BJ (cell line): ENCODE results near the gene ANKRD1. TPM values are rescaled to one million over a fixed set of nuclear protein-coding genes. Genes with fewer than 3 reads are reported as not detected.
A peak's percentile ranks its signal among the peaks of the same experiment; 100 is the strongest.

Experiments
- CTCF ChIA-PET: fragments of 350-600 bp; formaldehyde crosslinking; extraction: SDS; loops from one replicate; lab custom pipeline; 2021; ENCODE audit warnings: antibody characterized with exemption, inconsistent platforms; lab: Yijun Ruan, JAX
- POLR2A ChIA-PET: fragments of 300-600 bp; sonication (Branson Sonifier 250); formaldehyde crosslinking; extraction: SDS; loops from one replicate; lab custom pipeline; 2021; ENCODE audit warnings: antibody characterized with exemption; lab: Charles Lee
- DNase-seq: peaks from one replicate; pipeline ENCODE4 v3.0.0-alpha.2; 2011; ENCODE audit warnings: low read depth
- H3K27me3 ChIP-seq: 2 replicates; pipeline ENCODE4 v1.6.0; 2011; ENCODE audit warnings: low read length; ENCODE audit not compliant: control insufficient read depth, insufficient read depth
- H3K36me3 ChIP-seq: 2 replicates; pipeline ENCODE4 v1.5.1; 2011; ENCODE audit warnings: low read length; ENCODE audit not compliant: control insufficient read depth, insufficient read depth
- H3K4me3 ChIP-seq: 2 replicates; pipeline ENCODE4 v1.5.1; 2011; ENCODE audit warnings: low read depth, mild to moderate bottlenecking, control low read depth, low read length
- CTCF ChIP-seq: IDR thresholded peaks from 2 replicates; pipeline ENCODE4 v1.5.1; 2011; ENCODE audit warnings: low read depth, mild to moderate bottlenecking, control low read depth, inconsistent platforms, low read length, moderate library complexity; ENCODE audit not compliant: insufficient read depth
- polyA plus RNA-seq: library from polyadenylated mRNA; depleted of rRNA; stranded (reverse); fragments of >200 nt; gene quantifications from 2 replicates; pipeline ENCODE4 v1.2.3, GENCODE V29; 2011

Gene ANKRD1
- polyA plus RNA-seq, 1 experiment = 2.2 TPM

- POLR2A ChIA-PET = no interaction called here
- H3K27me3 ChIP-seq = no peaks in the 10 kb centered on the region
- H3K4me3 ChIP-seq = no peak overlapping the region
- CTCF ChIA-PET = interaction anchor here (1.1 to 2.1 kb wide), 2 partner anchors 11 to 24 kb away, joined by 3 to 5 read pairs; no protein-coding TSS in a partner anchor
- H3K36me3 ChIP-seq = no peaks in the 10 kb centered on the region
- DNase-seq = no peak
- no peak for TF ChIP-seq CTCF
These were observed 15.4 kb upstream of the ANKRD1 start for GRCh38 chr10:90936276-90936659.

GRCh38 chr10:90935581-90936275, 14.8 kb upstream of the ANKRD1 start:
- no peak for TF ChIP-seq CTCF
- no peak for DNase-seq
- CTCF ChIA-PET = interaction anchor here (1.1 to 2.1 kb wide), 2 partner anchors 12 to 24 kb away, joined by 3 to 5 read pairs; no protein-coding TSS in a partner anchor
- Histone ChIP-seq H3K27me3 (no peaks in the 10 kb centered on the region), H3K36me3 (no peaks in the 10 kb centered on the region), H3K4me3 (no peak overlapping the region)
- POLR2A ChIA-PET = no interaction called here

GRCh38 chr10:90930971-90931871, 10.3 kb upstream of the ANKRD1 start:
- H3K36me3 ChIP-seq = no peaks in the 10 kb centered on the region
- CTCF ChIA-PET = interaction anchor here (1.0 to 3.3 kb wide), 3 partner anchors 20 to 75 kb away, joined by 3 to 13 read pairs (median 8); no protein-coding TSS in a partner anchor
- DNase-seq = peak; percentile 88
- POLR2A ChIA-PET = no interaction called here
- no peak overlapping the region for H3K4me3 ChIP-seq
- no peak for TF ChIP-seq CTCF
- H3K27me3 ChIP-seq = no peaks in the 10 kb centered on the region

- Histone ChIP-seq H3K27me3 (no peaks in the 10 kb centered on the region), H3K36me3 (no peaks in the 10 kb centered on the region), H3K4me3 (no peak overlapping the region)
- ChIA-PET POLR2A (interaction anchor here (0.5 to 0.7 kb wide), 4 partner anchors 9 to 1646 kb away, joined by 3 read pairs; partner anchors contain the start of gene ANKRD1), CTCF (interaction anchor here (0.6 to 3.3 kb wide), 7 partner anchors 9 to 1137 kb away, joined by 3 to 13 read pairs (median 3); partner anchors contain the start of gene ANKRD1)
- DNase-seq = peak; percentile 81
- no peak for TF ChIP-seq CTCF
These were observed 9.4 kb upstream of the ANKRD1 start for GRCh38 chr10:90930070-90930837.
